GM18873 (cell line): ENCODE data around the gene UNC80.

Experiments used
- ATAC-seq: cut with Tn5 transposase; IDR thresholded peaks from one replicate; pipeline ENCODE4 v1.9.1; 2021; ENCODE audit warnings: mild to moderate bottlenecking, moderate library complexity, moderate number of reproducible peaks; ENCODE audit not compliant: unreplicated experiment, low FRiP score

UNC80 gene

GRCh38 chr2:209805351-209805750, 33.7 kb downstream of the UNC80 start:
- no peak for ATAC-seq

GRCh38 chr2:209806318-209806717, 34.7 kb downstream of the UNC80 start:
- ATAC-seq = no peak

- no peak for ATAC-seq
Observed at GRCh38 chr2:209808521-209808920, 36.9 kb downstream of the UNC80 start.

GRCh38 chr2:209809256-209809655, 37.6 kb downstream of the UNC80 start:
- no peak for ATAC-seq

GRCh38 chr2:209817844-209818271, 46.2 kb downstream of the UNC80 start:
- no peak for ATAC-seq

GRCh38 chr2:209818939-209819338, 47.3 kb downstream of the UNC80 start:
- no peak for ATAC-seq

GRCh38 chr2:209821806-209822205, 50.2 kb downstream of the UNC80 start:
- ATAC-seq = no peak

- ATAC-seq = no peak
Observed at GRCh38 chr2:209823484-209823883, 51.9 kb downstream of the UNC80 start.

- no peak for ATAC-seq
Observed at GRCh38 chr2:209824391-209824790, 52.8 kb downstream of the UNC80 start.

GRCh38 chr2:209830722-209831465, 59.3 kb downstream of the UNC80 start:
- ATAC-seq = no peak

- ATAC-seq = no peak
Observed at GRCh38 chr2:209834767-209835166, 63.1 kb downstream of the UNC80 start.

GRCh38 chr2:209840434-209840833, 68.8 kb downstream of the UNC80 start:
- no peak for ATAC-seq

- ATAC-seq = no peak
Observed at GRCh38 chr2:209845666-209846065, 74.0 kb downstream of the UNC80 start.

- ATAC-seq = no peak
Observed at GRCh38 chr2:209864716-209865295, 93.2 kb downstream of the UNC80 start.

GRCh38 chr2:209868271-209868994, 96.8 kb downstream of the UNC80 start:
- no peak for ATAC-seq

GRCh38 chr2:209870067-209870466, 98.4 kb downstream of the UNC80 start:
- no peak for ATAC-seq

GRCh38 chr2:209872675-209873074, 101.0 kb downstream of the UNC80 start:
- no peak for ATAC-seq

- no peak for ATAC-seq
Observed at GRCh38 chr2:209875270-209875669, 103.6 kb downstream of the UNC80 start.

GRCh38 chr2:209876211-209876610, 104.6 kb downstream of the UNC80 start:
- ATAC-seq = no peak

GRCh38 chr2:209878701-209879100, 107.1 kb downstream of the UNC80 start:
- ATAC-seq = no peak

- no peak for ATAC-seq
Observed at GRCh38 chr2:209900638-209901037, 129.0 kb downstream of the UNC80 start.

GRCh38 chr2:209901172-209901571, 129.5 kb downstream of the UNC80 start:
- no peak for ATAC-seq
